Astrocyte of the cerebellum (primary cell): Measurements from ENCODE around the gene ZFAND2A.
"Not testable (repeated sequence)": the region's sequence is repeated elsewhere in the genome, so short reads cannot be mapped to it uniquely, and the experiment has no call there.

Experiments
- DNase-seq: peaks from one replicate; pipeline ENCODE4 v3.0.0-alpha.2; 2011; ENCODE audit warnings: low read depth
- H3K4me3 ChIP-seq: 2 replicates; pipeline ENCODE4 v1.5.1; 2011; ENCODE audit warnings: mild to moderate bottlenecking, low read depth, low read length, moderate library complexity
- in situ Hi-C: cut with HindIII; loops from 2 replicates; pipeline ENCODE4 v1.10.0; 2017; ENCODE audit warnings: low sequenced_read_pairs
- TF ChIP-seq, protein P1 (sequence below): IDR thresholded peaks from 2 replicates; pipeline ENCODE4 v1.5.1; 2012; ENCODE audit warnings: low read length, low read depth, moderate library complexity, mild to moderate bottlenecking; ENCODE audit errors: missing control alignments

The ZFAND2A gene

DNA sequence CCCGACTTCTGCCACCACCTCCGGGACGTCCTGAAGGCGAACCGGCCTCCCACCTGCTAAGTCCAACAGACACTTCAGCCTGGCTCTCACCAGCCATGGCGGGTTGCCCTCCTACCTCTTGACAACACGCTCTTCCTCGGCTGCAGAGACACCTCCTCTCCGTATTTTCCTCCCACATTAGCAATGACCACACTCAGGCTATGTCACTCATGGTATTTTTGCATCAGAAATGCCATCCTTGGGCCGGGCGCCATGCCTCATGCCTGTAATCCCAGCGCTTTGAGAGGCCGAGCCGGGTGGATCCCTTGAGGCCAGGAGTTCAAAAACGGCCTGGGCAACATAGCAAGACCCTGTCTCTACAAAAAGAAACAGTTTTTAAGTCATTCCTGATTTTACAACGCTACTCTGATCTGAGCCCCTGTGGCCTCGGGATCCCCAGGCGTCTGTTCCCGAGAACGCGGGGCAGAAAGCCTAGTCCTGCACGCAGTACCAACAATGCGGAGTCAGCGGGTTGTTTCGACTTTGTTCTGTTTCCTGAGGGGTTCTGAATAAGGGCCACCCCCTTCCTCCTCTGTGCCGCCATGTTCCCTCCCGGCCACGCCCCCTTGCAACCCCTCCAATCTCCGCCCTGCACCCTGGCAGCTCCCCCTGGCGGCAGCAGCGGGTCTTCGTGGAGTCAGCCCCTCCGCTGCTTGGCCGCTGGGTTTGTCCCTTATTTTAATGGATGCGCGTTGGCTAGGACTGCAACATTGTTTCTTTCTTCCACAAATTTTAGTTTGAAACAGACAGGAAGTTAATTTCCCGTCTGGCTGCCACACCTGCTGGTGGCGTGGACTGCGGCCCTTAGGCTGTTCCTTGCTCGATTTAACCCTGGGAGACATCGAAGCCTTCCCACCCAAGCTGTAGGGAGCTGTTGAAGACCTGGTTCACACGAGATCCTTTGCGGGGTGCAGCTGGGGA lies 9.7 kb upstream of the ZFAND2A start:
- in situ Hi-C loops: loop anchor here (25.0 kb wide), 1 partner anchor 182 kb away; the partner anchor contains the start of genes COX19 and CYP2W1
- no peak for DNase-seq
- TF ChIP-seq, protein P1, sequence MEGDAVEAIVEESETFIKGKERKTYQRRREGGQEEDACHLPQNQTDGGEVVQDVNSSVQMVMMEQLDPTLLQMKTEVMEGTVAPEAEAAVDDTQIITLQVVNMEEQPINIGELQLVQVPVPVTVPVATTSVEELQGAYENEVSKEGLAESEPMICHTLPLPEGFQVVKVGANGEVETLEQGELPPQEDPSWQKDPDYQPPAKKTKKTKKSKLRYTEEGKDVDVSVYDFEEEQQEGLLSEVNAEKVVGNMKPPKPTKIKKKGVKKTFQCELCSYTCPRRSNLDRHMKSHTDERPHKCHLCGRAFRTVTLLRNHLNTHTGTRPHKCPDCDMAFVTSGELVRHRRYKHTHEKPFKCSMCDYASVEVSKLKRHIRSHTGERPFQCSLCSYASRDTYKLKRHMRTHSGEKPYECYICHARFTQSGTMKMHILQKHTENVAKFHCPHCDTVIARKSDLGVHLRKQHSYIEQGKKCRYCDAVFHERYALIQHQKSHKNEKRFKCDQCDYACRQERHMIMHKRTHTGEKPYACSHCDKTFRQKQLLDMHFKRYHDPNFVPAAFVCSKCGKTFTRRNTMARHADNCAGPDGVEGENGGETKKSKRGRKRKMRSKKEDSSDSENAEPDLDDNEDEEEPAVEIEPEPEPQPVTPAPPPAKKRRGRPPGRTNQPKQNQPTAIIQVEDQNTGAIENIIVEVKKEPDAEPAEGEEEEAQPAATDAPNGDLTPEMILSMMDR: peak; percentile 76
- peak overlapping the region; percentile 32 for H3K4me3 ChIP-seq

DNA sequence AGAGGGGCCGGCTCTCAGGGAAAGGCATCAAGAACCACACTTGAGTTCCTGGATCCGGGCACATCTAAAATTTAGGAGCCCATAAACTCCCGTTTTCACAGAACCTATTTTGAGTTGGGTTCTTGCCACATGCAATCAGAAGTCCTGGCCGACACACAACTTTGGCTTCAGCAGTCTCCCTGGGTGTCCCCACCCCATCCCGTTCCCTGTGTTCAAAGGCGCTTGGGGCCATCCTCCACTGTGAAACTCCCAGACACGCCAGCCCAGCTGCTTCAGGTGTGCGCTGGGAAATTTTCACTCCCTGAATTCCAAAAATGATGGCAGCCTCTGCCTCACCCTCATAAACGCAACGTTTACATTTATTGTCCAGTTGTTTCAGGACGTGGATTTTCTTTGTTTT lies 8.4 kb upstream of the ZFAND2A start:
- TF ChIP-seq, protein P1: no peak
- H3K4me3 ChIP-seq: no peak overlapping the region
- in situ Hi-C loops: loop anchor here (25.0 kb wide), 1 partner anchor 181 kb away; the partner anchor contains the start of genes COX19 and CYP2W1
- DNase-seq: no peak

DNA sequence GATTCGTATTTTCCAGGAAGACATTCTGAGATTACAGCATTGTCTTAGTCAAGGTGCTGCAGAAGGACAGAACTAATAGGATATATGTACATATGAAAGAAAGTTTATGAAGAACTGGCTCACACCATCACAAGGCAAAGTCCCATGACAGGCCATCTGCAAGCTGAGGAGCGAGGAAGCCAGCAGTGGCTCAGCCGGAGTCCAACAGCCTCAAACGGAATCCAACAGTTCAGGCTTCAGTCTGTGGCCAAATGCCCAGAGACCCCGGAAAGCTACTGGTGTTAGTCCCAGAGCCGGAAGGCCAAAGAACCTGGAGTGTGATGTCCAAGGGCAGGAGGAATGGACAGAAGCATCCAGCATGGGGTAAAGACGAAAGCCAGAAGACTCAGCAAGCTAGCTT lies 4.4 kb upstream of the ZFAND2A start:
- no peak overlapping the region for H3K4me3 ChIP-seq
- TF ChIP-seq, protein P1: no peak
- in situ Hi-C loops: loop anchor here (25.0 kb wide), 1 partner anchor 177 kb away; the partner anchor contains the start of genes COX19 and CYP2W1
- no peak for DNase-seq

GRCh38 chr7:1163121-1163520 lies 3.1 kb upstream of the ZFAND2A start:
- H3K4me3 ChIP-seq: no peak overlapping the region
- DNase-seq: no peak
- TF ChIP-seq, protein P1: no peak
- in situ Hi-C loops: loop anchor here (25.0 kb wide), 1 partner anchor 176 kb away; the partner anchor contains the start of genes COX19 and CYP2W1

- H3K4me3 ChIP-seq: peak overlapping the region; percentile 99
- DNase-seq: no peak
- TF ChIP-seq, protein P1: no peak
- in situ Hi-C loops: loop anchor here (25.0 kb wide), 1 partner anchor 173 kb away; the partner anchor contains the start of genes COX19 and CYP2W1
Observed at GRCh38 chr7:1160670-1161021, 650 bp upstream of the ZFAND2A start.

DNA sequence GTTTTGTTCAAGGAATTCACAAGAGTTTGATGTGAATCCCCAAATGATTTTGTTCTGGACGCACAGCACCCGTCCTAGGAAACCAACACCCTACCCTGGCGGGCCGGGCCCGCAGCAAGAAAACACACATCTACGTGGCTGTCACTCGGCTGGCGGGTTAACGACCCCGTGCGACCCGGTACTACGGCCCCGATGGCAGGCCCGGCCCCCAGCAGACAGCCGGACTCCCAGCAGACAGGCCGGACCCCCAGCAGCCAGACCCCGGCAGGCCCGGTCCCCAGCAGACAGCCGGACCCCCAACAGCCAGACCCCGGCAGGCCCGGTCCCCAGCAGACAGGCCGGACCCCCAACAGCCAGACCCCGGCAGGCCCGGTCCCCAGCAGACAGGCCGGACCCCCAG lies 765 bp downstream of the ZFAND2A start:
- DNase-seq: not testable (repeated sequence)
- in situ Hi-C loops: loop anchor here (25.0 kb wide), 1 partner anchor 172 kb away; the partner anchor contains the start of genes COX19 and CYP2W1
- H3K4me3 ChIP-seq: peak overlapping the region; percentile 99
